Ishikawa (cell line): ENCODE measurements around the gene OTULINL.

Experiments used
- CEBPB ChIP-seq: IDR thresholded peaks from 2 replicates; pipeline ENCODE4 v1.6.1; 2012
- CREB1 ChIP-seq: IDR thresholded peaks from 2 replicates; pipeline ENCODE4 v1.6.1; 2012; ENCODE audit warnings: low read depth
- EGR1 ChIP-seq: IDR thresholded peaks from 2 replicates; pipeline ENCODE4 v1.6.1; 2012
- EP300 ChIP-seq: IDR thresholded peaks from 2 replicates; pipeline ENCODE4 v1.6.1; 2012; ENCODE audit warnings: borderline replicate concordance
- FOXM1 ChIP-seq: IDR thresholded peaks from 2 replicates; pipeline ENCODE4 v1.6.1; 2012; ENCODE audit warnings: low read depth, borderline replicate concordance
- MAX ChIP-seq: IDR thresholded peaks from 2 replicates; pipeline ENCODE4 v1.6.1; 2012
- NFIC ChIP-seq: IDR thresholded peaks from 2 replicates; pipeline ENCODE4 v1.6.1; 2012
- RAD21 ChIP-seq: IDR thresholded peaks from 2 replicates; pipeline ENCODE4 v1.6.1; 2012; ENCODE audit warnings: low read depth
- REST ChIP-seq: IDR thresholded peaks from 2 replicates; pipeline ENCODE4 v1.6.1; 2012; ENCODE audit warnings: low read depth, mild to moderate bottlenecking
- TAF1 ChIP-seq: IDR thresholded peaks from 2 replicates; pipeline ENCODE4 v1.6.1; 2012; ENCODE audit warnings: low read depth, mild to moderate bottlenecking
- TCF12 ChIP-seq: IDR thresholded peaks from 2 replicates; pipeline ENCODE4 v1.6.1; 2012; ENCODE audit warnings: low read depth
- TEAD4 ChIP-seq: IDR thresholded peaks from 2 replicates; pipeline ENCODE4 v1.6.1; 2012
- USF1 ChIP-seq: IDR thresholded peaks from 2 replicates; pipeline ENCODE4 v1.6.1; 2012
- YY1 ChIP-seq: IDR thresholded peaks from 2 replicates; pipeline ENCODE4 v1.6.1; 2012; ENCODE audit warnings: low read depth
- ZBTB7A ChIP-seq: IDR thresholded peaks from 2 replicates; pipeline ENCODE4 v1.6.1; 2012; ENCODE audit warnings: low read depth

OTULINL gene

GRCh38 chr5:14611737-14612136, 30.1 kb downstream of the OTULINL start:
- TF ChIP-seq TAF1 (no peak), EP300 (no peak), FOXM1 (no peak), CREB1 (no peak)

GRCh38 chr5:14614490-14614889, 32.9 kb downstream of the OTULINL start:
- no peak for TF ChIP-seq TCF12
- TF ChIP-seq CREB1, result no peak
- TF ChIP-seq TEAD4, result no peak
- no peak for TF ChIP-seq EP300
- no peak for TF ChIP-seq EGR1
- TF ChIP-seq ZBTB7A, result no peak
- TF ChIP-seq TAF1, result no peak
- TF ChIP-seq FOXM1, result no peak
- no peak for TF ChIP-seq CEBPB
- TF ChIP-seq MAX, result no peak

- TF ChIP-seq REST (no peak), CEBPB (no peak), USF1 (no peak), EP300 (no peak), TCF12 (no peak), TAF1 (no peak), ZBTB7A (no peak), TEAD4 (no peak), FOXM1 (no peak), MAX (no peak), NFIC (no peak), EGR1 (no peak)
Measured at GRCh38 chr5:14615365-14615764, 33.8 kb downstream of the OTULINL start.

GRCh38 chr5:14617441-14617840, 35.8 kb downstream of the OTULINL start:
- TF ChIP-seq EGR1, result no peak
- no peak for TF ChIP-seq MAX
- no peak for TF ChIP-seq RAD21
- TF ChIP-seq YY1, result no peak
- no peak for TF ChIP-seq CREB1

- TF ChIP-seq RAD21 (no peak), NFIC (no peak), YY1 (no peak)
Measured at GRCh38 chr5:14627270-14627669, 45.7 kb downstream of the OTULINL start.

- peak; percentile 76 for TF ChIP-seq TEAD4
- TF ChIP-seq CEBPB, result no peak
- TF ChIP-seq REST, result peak; percentile 93
Measured at GRCh38 chr5:14628346-14628745, 46.8 kb downstream of the OTULINL start.

GRCh38 chr5:14630671-14631070, 49.1 kb downstream of the OTULINL start:
- TF ChIP-seq NFIC (no peak), ZBTB7A (no peak), MAX (no peak), TEAD4 (no peak), TAF1 (no peak), EP300 (no peak), REST (no peak), CREB1 (no peak), USF1 (no peak), FOXM1 (no peak)
